NB4 (cell line): ENCODE measurements around the gene FAM81A.

Source experiments
- DNase-seq: peaks from one replicate; pipeline ENCODE4 v3.0.0; 2010; ENCODE audit warnings: low read depth
- H3K4me3 ChIP-seq: one replicate; pipeline ENCODE4 v1.5.1; 2011; ENCODE audit warnings: mild to moderate bottlenecking, low read depth, low read length, moderate library complexity
- CTCF ChIP-seq: IDR thresholded peaks from one replicate; pipeline ENCODE4 v1.5.1; 2012; ENCODE audit warnings: low read depth, low read length
- MAX ChIP-seq: IDR thresholded peaks from 2 replicates; pipeline ENCODE4 v1.6.1; 2011; ENCODE audit warnings: low read depth, low read length
- MYC ChIP-seq: IDR thresholded peaks from 2 replicates; pipeline ENCODE4 v1.6.1; 2011; ENCODE audit warnings: low read depth, low read length
- POLR2A ChIP-seq: IDR thresholded peaks from 2 replicates; pipeline ENCODE4 v1.6.1; 2011; ENCODE audit warnings: mild to moderate bottlenecking; ENCODE audit not compliant: insufficient read length; ENCODE audit errors: extremely low read depth

The FAM81A gene

GRCh38 chr15:59437142-59437816, 707 bp upstream of the FAM81A start:
- TF ChIP-seq MYC: no peak
- H3K4me3 ChIP-seq: peak overlapping the region; percentile 37
- no peak for DNase-seq

- TF ChIP-seq POLR2A (no peak), MYC (no peak), CTCF (no peak), MAX (no peak)
- no peak for DNase-seq
- H3K4me3 ChIP-seq: peak overlapping the region; percentile 34
Observed at GRCh38 chr15:59438625-59439290, 772 bp downstream of the FAM81A start.

- no peak overlapping the region for H3K4me3 ChIP-seq
- TF ChIP-seq MAX: no peak
- TF ChIP-seq CTCF: no peak
- TF ChIP-seq POLR2A: no peak
- no peak for TF ChIP-seq MYC
- no peak for DNase-seq
Observed at GRCh38 chr15:59439576-59439975, 1.6 kb downstream of the FAM81A start.

GRCh38 chr15:59443341-59444072, 5.5 kb downstream of the FAM81A start:
- no peak for TF ChIP-seq POLR2A
- no peak for TF ChIP-seq CTCF
- no peak for TF ChIP-seq MYC
- TF ChIP-seq MAX: no peak
- H3K4me3 ChIP-seq: no peak overlapping the region
- no peak for DNase-seq

GRCh38 chr15:59444081-59444835, 6.3 kb downstream of the FAM81A start:
- TF ChIP-seq CTCF: no peak
- TF ChIP-seq MAX: no peak
- TF ChIP-seq POLR2A: no peak
- no peak for TF ChIP-seq MYC
- no peak overlapping the region for H3K4me3 ChIP-seq

More at GRCh38 chr15:59444081-59444835, 6.3 kb downstream of the FAM81A start:
- DNase-seq: no peak
